HL-60 (cell line): ENCODE results near the gene SLC17A9.

Experiments
- POLR2AphosphoS5 ChIP-seq: IDR thresholded peaks from 2 replicates; pipeline ENCODE4 v1.6.1; 2012; ENCODE audit warnings: low read depth
- SPI1 ChIP-seq: IDR thresholded peaks from 2 replicates; pipeline ENCODE4 v1.6.1; 2012; ENCODE audit warnings: low read depth, mild to moderate bottlenecking, borderline replicate concordance
- TF ChIP-seq, protein P1 (sequence below): IDR thresholded peaks from 2 replicates; pipeline ENCODE4 v1.6.1; 2012; ENCODE audit warnings: low read depth; ENCODE audit not compliant: insufficient replicate concordance
- TF ChIP-seq, protein P2 (sequence below): IDR thresholded peaks from one replicate; pipeline ENCODE4 v1.5.1; 2011; ENCODE audit warnings: low read length, control low read depth, inconsistent platforms; ENCODE audit not compliant: insufficient read depth

DNA sequence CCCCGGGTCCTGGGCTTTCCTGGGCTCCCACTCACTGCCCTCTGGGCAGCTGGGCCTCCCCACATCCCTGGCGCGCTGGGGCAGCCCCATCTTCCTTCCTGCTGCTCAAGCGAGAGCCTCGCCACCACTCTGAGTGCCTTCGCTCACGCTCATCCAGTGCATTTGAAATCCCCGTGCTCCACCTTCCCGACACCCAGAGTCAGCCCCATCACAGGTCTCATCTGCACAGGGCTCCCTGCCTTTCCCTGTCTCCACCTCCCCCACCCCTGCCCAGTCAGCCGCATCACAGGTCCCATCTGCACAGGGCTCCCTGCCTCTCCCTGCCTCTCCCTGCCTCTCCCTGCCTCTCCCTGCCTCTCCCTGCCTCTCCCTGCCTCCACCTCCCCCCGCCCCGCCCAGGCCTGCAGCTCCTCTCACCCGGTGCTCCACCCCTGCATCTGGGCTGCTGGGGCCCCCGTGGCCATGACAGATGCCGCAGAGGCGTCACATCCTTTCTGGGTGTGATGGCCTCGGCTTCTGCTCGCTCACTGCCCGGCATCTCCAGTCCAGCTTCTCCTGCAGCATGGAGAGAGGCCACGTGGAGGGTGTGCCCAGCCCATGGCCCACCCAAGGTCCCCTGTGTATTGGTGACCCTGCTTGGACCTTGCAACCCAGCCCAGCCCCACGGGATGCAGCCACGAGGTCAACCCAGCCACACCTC lies 63.3 kb downstream of the SLC17A9 start:
- TF ChIP-seq, protein P1, sequence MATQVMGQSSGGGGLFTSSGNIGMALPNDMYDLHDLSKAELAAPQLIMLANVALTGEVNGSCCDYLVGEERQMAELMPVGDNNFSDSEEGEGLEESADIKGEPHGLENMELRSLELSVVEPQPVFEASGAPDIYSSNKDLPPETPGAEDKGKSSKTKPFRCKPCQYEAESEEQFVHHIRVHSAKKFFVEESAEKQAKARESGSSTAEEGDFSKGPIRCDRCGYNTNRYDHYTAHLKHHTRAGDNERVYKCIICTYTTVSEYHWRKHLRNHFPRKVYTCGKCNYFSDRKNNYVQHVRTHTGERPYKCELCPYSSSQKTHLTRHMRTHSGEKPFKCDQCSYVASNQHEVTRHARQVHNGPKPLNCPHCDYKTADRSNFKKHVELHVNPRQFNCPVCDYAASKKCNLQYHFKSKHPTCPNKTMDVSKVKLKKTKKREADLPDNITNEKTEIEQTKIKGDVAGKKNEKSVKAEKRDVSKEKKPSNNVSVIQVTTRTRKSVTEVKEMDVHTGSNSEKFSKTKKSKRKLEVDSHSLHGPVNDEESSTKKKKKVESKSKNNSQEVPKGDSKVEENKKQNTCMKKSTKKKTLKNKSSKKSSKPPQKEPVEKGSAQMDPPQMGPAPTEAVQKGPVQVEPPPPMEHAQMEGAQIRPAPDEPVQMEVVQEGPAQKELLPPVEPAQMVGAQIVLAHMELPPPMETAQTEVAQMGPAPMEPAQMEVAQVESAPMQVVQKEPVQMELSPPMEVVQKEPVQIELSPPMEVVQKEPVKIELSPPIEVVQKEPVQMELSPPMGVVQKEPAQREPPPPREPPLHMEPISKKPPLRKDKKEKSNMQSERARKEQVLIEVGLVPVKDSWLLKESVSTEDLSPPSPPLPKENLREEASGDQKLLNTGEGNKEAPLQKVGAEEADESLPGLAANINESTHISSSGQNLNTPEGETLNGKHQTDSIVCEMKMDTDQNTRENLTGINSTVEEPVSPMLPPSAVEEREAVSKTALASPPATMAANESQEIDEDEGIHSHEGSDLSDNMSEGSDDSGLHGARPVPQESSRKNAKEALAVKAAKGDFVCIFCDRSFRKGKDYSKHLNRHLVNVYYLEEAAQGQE = no peak
- TF ChIP-seq, protein P2, sequence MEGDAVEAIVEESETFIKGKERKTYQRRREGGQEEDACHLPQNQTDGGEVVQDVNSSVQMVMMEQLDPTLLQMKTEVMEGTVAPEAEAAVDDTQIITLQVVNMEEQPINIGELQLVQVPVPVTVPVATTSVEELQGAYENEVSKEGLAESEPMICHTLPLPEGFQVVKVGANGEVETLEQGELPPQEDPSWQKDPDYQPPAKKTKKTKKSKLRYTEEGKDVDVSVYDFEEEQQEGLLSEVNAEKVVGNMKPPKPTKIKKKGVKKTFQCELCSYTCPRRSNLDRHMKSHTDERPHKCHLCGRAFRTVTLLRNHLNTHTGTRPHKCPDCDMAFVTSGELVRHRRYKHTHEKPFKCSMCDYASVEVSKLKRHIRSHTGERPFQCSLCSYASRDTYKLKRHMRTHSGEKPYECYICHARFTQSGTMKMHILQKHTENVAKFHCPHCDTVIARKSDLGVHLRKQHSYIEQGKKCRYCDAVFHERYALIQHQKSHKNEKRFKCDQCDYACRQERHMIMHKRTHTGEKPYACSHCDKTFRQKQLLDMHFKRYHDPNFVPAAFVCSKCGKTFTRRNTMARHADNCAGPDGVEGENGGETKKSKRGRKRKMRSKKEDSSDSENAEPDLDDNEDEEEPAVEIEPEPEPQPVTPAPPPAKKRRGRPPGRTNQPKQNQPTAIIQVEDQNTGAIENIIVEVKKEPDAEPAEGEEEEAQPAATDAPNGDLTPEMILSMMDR = no peak
- TF ChIP-seq POLR2AphosphoS5 = no peak
- no peak for TF ChIP-seq SPI1
